GM18867 (cell line): Measurements from ENCODE around the gene AKR1A1.

Experiments
- ATAC-seq: cut with Tn5 transposase; IDR thresholded peaks from one replicate; pipeline ENCODE4 v1.9.1; 2021; ENCODE audit warnings: mild to moderate bottlenecking, moderate library complexity; ENCODE audit not compliant: unreplicated experiment

AKR1A1 gene

GRCh38 chr1:45612941-45613579 is 62.4 kb downstream of the AKR1A1 start:
- no peak for ATAC-seq

- no peak for ATAC-seq
Measured at GRCh38 chr1:45615885-45616284, 65.3 kb downstream of the AKR1A1 start.

- ATAC-seq: no peak
Measured at GRCh38 chr1:45617618-45618017, 67.0 kb downstream of the AKR1A1 start.

GRCh38 chr1:45619149-45619921 is 68.7 kb downstream of the AKR1A1 start:
- no peak for ATAC-seq
